GM19455 (cell line): ENCODE measurements around the gene GAA.
"Not testable (repeated sequence)": the region's sequence is repeated elsewhere in the genome, so short reads cannot be mapped to it uniquely, and the experiment has no call there.

ENCODE experiments used
- ATAC-seq: cut with Tn5 transposase; IDR thresholded peaks from one replicate; pipeline ENCODE4 v1.9.1; 2021; ENCODE audit not compliant: unreplicated experiment

Gene GAA

DNA sequence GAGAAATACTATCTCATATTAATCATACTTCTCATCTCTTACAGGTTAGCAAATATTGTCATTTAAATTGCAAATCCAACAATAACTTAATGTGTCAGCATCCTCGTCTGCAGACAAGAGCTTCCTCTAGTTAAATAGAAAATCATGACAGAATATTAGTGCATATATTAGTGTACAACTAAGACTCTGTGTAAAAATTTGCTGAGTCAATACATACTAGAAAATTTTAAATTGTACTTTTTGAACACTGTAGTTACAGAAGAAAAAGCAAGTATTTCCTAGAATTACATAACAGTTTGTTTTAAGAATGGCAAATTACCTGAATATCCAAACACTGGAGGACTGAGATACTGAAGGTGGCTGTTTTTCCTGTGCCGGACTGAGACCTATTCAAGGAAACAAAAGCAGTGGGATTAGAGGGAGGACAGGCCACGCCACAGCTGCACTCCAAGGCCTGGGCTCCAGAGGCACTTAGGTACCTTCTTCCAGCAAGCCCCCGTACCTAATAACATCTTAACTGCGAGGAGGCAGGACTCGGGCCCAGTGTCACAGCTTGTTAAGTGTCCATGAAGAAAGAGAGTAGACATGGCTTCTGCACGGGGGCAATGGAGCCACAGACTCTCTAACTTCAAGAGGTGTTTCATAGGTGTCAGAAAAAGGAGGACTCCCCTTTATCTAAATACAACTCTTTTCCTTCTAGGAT lies 40.2 kb downstream of the GAA start:
- ATAC-seq, result no peak

DNA sequence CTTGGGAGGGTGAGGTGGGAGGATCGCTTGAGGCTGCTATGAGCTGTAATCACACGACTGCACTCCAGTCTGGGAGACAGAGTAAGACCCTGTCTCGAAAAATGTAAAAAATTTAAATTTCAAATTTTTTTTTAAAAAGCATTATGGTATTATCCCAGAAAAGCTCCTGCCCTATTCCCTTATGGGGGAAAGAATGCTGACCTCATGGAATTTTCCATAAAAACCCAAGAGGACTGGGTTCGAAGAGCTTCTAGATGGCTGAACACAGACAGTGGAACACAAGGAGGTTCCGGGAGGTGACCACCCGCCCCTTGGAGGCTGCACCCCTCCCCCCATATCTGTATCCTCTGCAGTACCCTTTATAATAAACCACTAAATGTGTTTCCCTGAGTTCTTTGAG lies 41.5 kb downstream of the GAA start:
- no peak for ATAC-seq

DNA sequence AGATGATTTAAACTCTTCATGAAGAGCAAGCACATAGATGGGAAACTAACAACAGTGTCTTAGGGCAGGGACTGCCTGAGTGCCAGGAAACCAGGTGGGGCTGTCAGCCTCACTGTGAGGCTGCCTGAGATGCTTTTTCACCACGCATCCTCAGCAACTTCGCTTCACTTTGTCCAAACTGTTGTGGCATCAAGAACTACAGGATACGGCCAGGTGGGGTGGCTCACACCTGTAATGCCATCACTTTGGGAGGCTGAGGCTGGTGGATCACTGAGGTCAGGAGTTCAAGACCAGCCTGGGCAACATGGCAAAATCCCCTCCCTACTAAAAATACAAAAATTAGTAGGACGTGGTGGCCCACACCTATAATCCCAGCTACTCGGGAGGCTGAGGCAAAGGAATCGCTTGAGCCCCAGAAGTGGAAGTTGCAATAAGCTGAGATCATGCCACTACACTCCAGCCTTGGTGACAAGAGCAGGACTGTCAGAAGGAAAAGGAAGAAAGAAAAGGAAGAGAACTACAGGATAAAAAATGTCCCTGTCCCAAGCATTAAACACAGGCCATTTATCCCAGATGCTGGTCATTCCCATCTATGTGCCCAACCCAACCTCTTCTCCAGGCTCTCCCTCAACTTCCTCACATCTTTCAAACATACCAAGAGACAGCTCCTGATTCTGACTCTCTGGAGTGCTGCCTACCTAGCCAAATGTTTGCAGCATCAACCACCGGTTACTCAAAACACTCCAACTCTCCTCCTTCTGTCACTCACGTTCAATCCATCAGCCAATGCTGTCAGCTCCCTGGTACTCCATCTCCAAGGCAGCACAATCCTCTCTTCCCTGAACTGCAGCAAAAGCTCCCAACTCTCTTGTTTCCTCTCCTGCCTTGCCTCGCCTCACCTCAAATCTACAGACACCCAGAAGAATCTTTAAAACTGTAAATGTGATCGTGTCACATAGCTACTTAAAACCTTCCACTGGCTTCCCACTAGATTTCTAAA lies 44.0 kb downstream of the GAA start:
- ATAC-seq, result no peak

- ATAC-seq, result peak; percentile 15
Observed at GRCh38 chr17:80146121-80147034, 45.0 kb downstream of the GAA start.

DNA sequence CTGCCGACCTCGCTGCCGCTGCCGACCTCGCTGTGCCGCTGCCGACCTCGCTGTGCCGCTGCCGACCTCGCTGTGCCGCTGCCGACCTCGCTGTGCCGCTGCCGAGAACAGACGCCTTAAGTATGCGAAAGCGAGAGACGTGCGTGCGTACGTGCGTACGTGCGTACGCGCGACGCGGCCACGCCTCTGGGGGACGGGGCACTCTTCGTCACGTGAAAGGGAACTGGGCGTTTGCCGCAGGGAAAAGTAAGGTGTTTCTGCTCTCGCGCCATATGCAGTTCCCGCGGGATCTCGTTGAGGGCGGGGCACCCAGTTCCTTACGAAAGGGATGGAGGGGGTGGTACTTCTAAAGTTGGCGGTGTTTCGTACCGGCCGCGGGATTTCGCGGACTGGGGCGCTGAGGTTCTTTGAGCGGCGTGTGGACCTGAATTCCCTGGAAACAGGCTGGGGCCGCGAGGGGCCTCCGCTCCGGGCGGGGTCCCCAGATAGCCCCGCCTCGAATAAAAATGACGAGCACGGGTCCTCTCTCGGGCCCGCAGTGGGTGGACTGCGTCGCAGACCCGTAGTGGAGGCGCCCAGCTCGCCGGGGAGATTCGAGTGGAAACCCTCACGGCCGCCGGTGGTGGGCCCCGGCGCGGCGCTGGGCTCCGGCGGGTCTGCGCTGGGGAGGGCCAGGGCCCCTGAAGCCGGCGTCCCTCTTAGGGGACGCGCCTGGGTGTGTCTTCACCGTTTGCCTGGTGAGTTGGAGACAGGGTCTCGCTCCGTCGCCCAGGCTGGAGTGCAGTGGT lies 45.8 kb downstream of the GAA start, which contains the start of gene EIF4A3:
TSS of gene EIF4A3 (minus strand) at position 94 of the 788 bp plus-strand sequence. CDS start 167 bp downstream, outside the sequence.
- peak; percentile 80 for ATAC-seq

- ATAC-seq, result no peak
Observed at GRCh38 chr17:80151333-80151732, 50.0 kb downstream of the GAA start.

DNA sequence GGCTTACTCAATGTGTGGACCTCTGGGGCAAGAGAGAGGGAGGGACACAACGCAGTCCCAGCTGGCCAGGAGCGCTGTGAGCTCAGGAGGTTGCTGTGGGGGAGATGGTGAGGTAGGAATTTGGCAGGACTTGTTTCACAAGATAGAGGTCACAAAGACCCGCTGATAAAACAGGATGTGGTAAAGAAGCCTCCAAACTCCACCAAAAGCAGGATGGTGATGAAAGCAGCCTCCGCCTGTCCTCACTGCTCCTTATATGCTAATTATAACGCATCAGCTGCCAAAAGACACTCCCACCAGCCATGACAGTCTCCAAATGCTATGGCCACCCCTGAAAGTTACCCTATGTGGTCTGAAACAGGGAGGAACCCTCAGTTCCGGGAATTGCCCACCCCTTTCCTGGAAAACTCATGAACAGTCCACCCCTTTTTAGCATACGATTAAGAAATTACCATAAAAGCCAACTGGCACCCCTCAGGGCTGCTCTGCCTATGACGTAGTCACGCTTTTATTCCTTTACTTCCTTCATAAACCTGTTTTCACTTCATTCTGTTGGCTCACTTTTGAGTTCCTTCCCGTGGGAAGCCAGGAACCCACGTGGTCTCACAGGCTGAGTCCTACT lies 50.8 kb downstream of the GAA start:
- no peak for ATAC-seq

DNA sequence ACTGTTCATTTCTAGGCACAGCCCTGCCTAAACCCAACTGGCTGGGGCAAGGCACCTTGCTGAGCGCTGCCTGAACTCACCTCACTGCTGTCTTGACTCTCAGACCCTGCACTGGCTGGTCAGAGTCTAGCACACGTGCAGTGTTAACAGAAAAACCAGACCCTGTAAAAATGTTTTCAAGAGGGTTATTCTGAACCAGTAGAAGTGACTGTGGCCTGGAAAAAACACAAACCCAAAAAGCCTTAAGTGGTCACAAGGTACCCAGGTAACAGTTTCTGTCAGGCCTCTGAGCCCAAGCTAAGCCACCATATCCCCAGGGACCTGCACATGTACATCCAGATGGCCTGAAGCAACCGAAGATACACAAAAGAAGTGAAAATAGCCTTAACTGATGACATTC lies 51.6 kb downstream of the GAA start:
- ATAC-seq, result no peak

DNA sequence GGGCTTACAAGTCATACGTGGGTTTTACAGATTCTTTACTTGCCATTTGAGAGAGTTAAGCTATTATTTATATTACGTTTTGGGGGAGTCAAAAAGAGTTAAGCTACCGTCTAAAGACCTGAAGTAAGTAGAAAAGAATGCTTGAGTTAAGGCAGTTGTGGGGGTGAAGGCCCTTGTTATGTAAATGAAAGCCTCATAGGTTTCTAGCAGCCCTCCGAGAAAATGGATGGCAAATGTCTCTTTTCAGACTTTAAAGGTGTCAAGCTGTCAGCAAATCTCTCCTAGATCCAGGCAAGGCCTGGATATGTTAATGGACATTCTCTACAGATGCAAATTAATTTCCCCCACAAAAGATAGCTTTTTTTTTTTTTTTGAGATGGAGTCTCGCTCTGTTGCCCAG lies 52.8 kb downstream of the GAA start:
- ATAC-seq, result no peak

- not testable (repeated sequence) for ATAC-seq
Observed at GRCh38 chr17:80155600-80155999, 54.2 kb downstream of the GAA start.

DNA sequence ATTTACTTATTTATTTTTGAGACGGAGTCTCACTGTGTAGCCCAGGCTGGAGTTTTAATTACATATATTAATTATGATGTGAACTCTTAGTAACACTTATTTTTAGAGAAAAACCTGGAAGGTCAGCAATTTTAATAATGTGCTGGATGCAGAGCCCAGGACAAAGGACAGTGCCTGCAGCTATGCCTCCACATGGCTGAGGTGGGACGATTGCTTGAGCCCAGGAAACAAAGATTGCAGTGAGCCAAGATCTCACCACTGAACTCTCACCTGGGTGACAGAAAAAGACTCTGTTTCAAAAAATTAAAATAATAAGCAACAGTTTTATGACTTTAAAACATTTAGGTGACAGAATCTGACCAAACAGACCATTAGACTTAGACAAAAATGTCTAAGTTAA lies 57.5 kb downstream of the GAA start:
- ATAC-seq, result no peak

DNA sequence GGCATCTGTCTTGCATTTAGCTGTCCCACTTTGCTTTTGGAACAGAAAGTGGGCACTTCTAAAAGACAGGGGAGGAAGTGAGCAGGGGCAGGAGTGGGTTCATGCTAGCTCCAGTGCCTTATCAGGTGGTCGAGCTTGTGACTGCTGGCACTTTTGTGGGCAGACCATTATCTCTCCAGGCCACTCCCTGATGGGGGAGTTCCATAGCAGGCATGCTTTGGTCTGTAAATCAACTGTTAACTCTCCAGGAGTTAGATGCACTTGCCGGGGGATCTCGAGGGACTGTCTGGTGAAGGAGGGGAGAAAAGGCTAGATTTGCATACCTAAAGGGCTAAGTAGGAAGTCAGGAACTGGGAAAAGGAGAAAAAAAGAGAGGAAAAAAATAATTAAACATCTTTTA lies 59.2 kb downstream of the GAA start:
- no peak for ATAC-seq

- no peak for ATAC-seq
Observed at GRCh38 chr17:80163336-80163735, 62.0 kb downstream of the GAA start.

DNA sequence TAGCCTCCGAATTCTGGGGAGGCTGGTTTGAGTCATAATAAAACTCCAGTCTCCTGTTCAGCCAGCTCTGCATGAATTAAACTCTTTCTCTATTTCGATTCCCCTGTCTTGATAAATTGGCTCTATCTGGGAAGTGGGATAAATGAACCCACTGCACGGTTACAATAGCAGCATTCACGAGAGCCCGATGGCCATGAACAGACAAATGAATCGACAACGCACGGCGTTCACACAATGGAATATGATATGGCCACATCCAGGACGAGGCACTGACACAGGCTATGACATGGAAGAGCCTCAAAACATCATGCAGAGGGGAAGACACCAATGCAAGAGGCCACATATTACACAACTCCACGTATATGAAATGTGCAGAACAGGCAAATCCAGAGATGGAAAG lies 62.8 kb downstream of the GAA start:
- ATAC-seq, result no peak

DNA sequence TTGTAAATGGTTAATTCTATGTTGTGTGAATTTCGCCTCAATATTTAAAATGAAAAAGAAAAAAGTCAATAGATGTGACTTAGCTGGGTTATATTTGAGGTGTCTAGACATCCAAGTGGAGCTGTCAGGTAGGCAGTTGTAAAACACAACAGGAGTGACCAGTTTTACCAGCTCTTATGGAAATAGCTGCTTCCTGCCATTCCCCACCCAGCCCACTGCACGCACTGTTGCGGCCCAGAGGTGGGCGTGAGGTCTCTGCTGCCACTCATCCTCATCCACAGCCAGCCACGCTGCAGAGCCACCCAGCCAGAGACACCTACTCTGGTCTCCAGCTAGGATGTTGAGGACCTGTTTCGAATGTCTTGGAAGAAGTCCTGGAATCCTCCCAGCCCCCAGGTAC lies 65.1 kb downstream of the GAA start:
- no peak for ATAC-seq

- no peak for ATAC-seq
Observed at GRCh38 chr17:80168371-80168770, 67.0 kb downstream of the GAA start.

- ATAC-seq, result no peak
Observed at GRCh38 chr17:80169107-80169506, 67.7 kb downstream of the GAA start.
